SK-N-SH treated with all-trans-retinoic acid at 6 μM for 48 hours (cell line): ENCODE data around the gene ALG14.

ENCODE experiments used
- ARNTL ChIP-seq: fragments of 450-650 bp; formaldehyde crosslinking; IDR thresholded peaks from 2 replicates; pipeline ENCODE4 v1.5.0; 2020; ENCODE audit warnings: low read depth, mild to moderate bottlenecking, moderate library complexity, borderline replicate concordance
- ZFP30 ChIP-seq: fragments of 450-650 bp; formaldehyde crosslinking; IDR thresholded peaks from 2 replicates; pipeline ENCODE4 v1.5.0; 2022; ENCODE audit warnings: mild to moderate bottlenecking, moderate library complexity

GRCh38 chr1:95041491-95042165, 31.1 kb downstream of the ALG14 start:
- TF ChIP-seq ZFP30 (no peak), ARNTL (CRISPR knock-in tag) (no peak)
